Activated CD4-positive, alpha-beta T cell treated with anti-CD3 and anti-CD28 coated beads, Interleukin-2, Interleukin-6, amounts not matched to agents 100 ng/mL and 50 ng/mL, durations not matched to agents 16 hours and 8 hours (primary cell): Measurements from ENCODE around the gene ATG101.

Experiments
- DNase-seq: peaks from one replicate; pipeline ENCODE4 v3.0.0-alpha.2; 2020

The ATG101 gene

GRCh38 chr12:52069327-52070184, at the start of gene ATG101:
TSS of gene ATG101 (plus strand) at chr12:52069978. CDS start at chr12:52073651, 3,673 bp downstream.
- peak; percentile 95 for DNase-seq

DNA sequence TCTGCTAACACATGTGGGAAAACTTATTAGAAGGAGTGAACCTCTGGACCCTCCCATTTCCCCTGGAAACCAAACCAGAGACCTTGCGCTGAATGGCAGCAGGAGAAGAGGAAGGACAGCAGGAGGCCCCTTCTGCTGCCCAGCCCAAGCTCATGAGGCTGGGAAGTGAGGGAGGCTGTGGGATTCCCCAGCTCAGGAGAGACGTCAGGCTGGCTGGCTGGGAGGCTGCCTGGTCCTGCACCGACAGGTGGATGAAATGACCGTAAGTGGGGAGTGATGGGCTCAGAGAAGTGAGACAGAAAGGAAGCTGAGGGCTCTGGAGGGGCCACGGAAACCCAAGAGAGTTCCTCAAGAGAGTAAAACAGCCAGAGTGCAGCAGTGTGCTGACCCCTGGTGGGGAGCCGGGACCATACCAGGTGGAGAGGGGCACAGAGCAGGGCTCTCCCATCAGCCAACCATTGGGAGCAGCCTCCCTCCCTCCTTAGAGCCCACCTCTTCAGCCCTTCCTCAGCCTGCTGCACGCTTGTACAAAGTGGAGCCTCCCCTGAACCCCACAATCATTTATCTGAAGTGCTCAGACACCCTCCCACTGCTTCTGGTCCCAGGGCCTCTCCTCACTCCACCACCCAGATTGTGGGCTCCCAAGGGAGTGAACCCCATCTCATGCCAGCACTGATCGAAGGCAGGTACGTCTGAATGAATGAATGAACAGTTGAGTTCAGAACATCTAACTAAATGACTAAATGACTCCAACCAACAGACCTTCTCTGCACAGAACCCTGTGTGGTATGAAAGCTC, 49.0 kb upstream of the ATG101 start:
- DNase-seq = peak; percentile 64

GRCh38 chr12:52022841-52023181, 47.0 kb upstream of the ATG101 start:
- DNase-seq = peak; percentile 35

GRCh38 chr12:52023182-52023975, 46.4 kb upstream of the ATG101 start:
- peak; percentile 93 for DNase-seq

DNA sequence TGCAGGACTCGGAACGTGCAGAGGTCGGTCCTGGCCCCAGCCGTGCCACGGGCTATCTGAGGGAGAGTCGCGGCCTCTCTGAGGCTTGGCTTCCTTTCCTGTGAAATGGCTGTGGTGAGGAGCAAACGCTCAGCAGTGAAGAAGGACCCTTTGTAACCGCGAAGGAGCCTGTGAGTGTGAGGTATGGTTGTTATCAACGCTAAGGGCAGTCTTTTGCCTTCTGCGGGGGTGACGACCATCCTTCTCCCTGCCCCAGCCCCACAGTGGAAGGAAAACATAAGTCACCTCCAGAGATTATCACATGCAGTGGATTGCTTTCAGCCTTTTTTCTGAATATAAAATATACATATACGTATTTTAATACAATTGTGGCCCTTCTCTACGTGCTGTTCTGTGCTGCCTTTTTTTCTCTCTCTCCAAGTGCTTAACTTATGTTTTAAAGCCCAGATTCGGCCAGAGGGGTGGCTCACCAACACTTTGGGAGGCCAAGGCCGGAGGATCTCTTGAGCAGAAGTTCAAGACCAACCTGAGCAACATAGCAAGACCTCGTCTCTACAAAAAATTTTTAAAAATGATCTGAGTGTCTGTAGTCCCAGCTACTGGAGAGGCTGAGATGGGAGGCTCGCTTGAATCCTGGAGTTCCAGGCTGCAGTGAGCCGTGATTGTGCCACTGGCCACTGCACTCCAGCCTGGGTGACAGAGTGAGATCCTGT, 45.6 kb upstream of the ATG101 start:
- peak; percentile 8 for DNase-seq

GRCh38 chr12:52024845-52025230, 44.9 kb upstream of the ATG101 start:
- peak; percentile 82 for DNase-seq

DNA sequence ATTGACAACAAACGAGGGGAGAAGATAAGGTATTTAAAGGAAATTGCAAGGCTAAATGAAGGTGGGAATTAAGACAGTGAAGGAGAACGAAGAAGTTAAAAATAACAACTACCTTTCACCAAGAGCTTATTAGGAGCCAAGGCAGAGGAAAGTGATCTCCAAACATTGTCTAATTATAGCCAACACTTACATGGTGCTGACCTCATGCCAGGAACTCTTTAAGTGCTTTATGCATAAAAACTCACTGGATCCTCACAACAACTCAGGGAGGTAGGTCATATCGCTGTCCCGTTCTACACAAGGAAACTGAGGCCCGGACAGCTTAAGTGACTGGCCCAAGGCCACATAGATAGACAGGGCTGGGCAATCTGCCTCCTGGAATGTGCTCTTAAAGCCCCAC, 43.5 kb upstream of the ATG101 start:
- no peak for DNase-seq

GRCh38 chr12:52027085-52027843, 42.5 kb upstream of the ATG101 start:
- no peak for DNase-seq

DNA sequence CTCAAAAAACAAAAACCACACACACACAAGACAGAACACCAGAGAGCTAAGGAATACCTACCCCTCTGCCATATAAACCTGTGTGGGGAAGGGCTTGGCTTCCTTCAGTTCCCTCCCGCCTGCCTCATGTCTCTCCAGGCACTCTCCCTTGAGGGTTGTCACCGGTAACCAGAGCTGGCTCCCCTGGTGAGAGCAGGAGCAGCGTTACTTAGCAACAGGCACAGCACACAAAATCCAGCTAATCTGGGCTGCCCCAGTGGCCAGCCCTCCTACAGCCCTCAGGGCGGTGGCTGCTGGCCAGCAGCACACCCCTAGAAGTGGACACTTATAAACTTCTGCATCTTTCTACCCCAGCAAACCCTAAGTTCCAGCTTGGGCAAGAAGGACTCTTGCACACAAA, 40.1 kb upstream of the ATG101 start:
- no peak for DNase-seq

DNA sequence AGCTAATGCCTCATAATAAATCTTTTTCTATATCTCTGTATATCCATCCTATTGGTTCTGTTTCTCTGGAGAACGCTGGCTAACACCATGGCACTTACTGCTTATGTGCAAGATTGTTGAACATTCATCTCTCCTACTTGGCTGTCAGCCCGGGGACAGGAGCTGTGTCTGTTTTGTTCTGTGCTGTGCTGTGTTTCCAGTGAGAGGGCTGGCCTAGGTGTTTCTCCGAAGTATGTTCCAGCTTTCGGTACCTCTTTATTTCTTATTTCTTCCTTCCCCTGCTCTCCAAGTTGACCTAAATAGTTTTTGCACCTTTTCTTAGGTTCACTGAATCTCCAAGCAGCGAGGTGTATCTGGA, 37.4 kb upstream of the ATG101 start:
- DNase-seq = no peak

GRCh38 chr12:52032804-52033445, 36.9 kb upstream of the ATG101 start:
- peak; percentile 94 for DNase-seq

DNA sequence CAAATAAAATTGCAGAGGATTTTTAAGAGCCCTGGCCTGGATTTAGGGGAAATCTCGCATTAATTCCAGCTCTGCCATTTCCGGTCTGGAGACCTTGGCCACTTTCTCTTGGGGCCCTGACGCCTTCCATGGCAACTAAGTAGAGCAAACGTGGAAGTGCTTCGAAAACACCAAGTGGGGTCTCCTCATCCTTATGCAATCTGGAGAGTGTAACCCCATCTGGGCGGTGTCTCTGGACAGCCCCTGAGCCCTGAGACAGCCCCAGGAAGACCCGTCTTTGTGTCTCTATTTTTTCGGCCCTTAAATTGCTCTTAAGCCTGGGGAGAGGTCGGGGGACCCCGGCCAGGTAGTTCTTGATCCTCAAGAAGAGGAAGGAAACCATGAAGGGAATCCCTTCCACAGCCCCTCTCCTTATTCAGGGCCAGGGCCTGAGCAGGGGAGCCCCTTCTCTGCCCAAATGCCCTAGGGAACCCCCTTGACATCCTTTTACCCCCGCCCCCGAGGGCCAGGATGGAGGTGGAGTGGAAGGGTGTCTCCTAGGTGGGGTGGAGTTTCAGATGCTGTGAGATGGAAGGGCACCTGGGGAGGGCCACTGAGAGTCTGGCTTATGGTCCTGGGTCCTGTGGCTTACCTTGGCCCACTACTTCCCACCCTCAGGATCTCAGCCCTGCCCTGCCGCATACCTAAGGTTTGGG, 36.2 kb upstream of the ATG101 start:
- DNase-seq = no peak

GRCh38 chr12:52035190-52035589, 34.6 kb upstream of the ATG101 start:
- DNase-seq = no peak

GRCh38 chr12:52035926-52036325, 33.9 kb upstream of the ATG101 start:
- DNase-seq = no peak

GRCh38 chr12:52036587-52037171, 33.1 kb upstream of the ATG101 start:
- peak; percentile 81 for DNase-seq

GRCh38 chr12:52037248-52037861, 32.4 kb upstream of the ATG101 start:
- no peak for DNase-seq

- no peak for DNase-seq
These were observed 31.3 kb upstream of the ATG101 start for GRCh38 chr12:52038447-52038846.

DNA sequence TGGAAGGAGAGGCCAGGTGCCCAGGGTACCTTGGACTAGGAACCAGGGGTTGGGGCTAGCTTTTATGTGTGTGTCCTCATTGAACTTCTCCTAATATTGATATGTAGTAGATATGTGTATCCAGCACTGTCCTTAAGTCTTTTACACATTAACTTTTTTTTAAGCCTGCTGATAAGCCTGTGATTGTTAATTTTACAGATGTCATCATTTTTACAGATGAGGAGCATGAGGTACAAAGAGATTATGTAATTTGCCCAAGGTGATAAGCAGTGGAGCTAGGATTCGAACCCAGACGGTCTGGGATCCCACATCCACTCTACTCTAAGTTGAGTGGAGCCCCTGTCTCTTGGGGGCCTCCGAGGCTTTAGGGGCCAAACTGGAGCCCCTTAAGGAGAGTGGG, 28.7 kb upstream of the ATG101 start:
- DNase-seq = no peak

GRCh38 chr12:52041695-52042123, 28.1 kb upstream of the ATG101 start:
- peak; percentile 33 for DNase-seq
